Measurements from ENCODE around the gene GRK5.

Gene GRK5

GRCh38 chr10:119495021-119495505 lies 287.7 kb downstream of the GRK5 start:
- Histone ChIP-seq H3K23ac (ENCODE audit: low read depth, low read length, poor library complexity) (no peak overlapping the region), H3K4me3 (ENCODE audit: low read length in 2 of 2) (peak overlapping the region in 1 of 2 donors; percentile 41), H2BK12ac (ENCODE audit: low read length) (no peak overlapping the region), H3K27ac (replicated peaks; ENCODE audit: low read length) (no peak overlapping the region), H3K14ac (ENCODE audit: low read length) (no peak overlapping the region), H2AFZ (ENCODE audit: low read length) (peak overlapping the region; percentile 62), H3K4me2 (ENCODE audit: insufficient read depth, low read length, poor library complexity, severe bottlenecking) (no peak overlapping the region), H3K4me1 (ENCODE audit: control insufficient read depth in 2 of 2, insufficient read depth in 1 of 2, low read depth in 1 of 2, low read length in 2 of 2) (peaks cover 4 to 8% of the 10 kb centered on the region in 2 donors), H2BK5ac (ENCODE audit: low read length) (no peak overlapping the region), H3K18ac (ENCODE audit: low read length) (no peak overlapping the region), H3K27me3 (ENCODE audit: control insufficient read depth in 3 of 3, insufficient read depth in 3 of 3, low read depth in 1 of 3, low read length in 3 of 3) (peaks cover 0 to 6% (median 2%) of the 10 kb centered on the region in 3 experiments), H3K9me3 (replicated peaks in 1 of 2; ENCODE audit: control insufficient read depth in 2 of 2, insufficient read depth in 1 of 2, low read depth in 1 of 2, low read length in 2 of 2) (no peaks in the 10 kb centered on the region), H2BK15ac (ENCODE audit: low read length) (no peak overlapping the region), H2BK120ac (ENCODE audit: low read depth, low read length) (no peak overlapping the region), H4K91ac (ENCODE audit: low read depth, low read length, poor library complexity) (peak overlapping the region; percentile 6), H3K79me1 (ENCODE audit: low read depth, low read length) (no peaks in the 10 kb centered on the region), H2AK5ac (ENCODE audit: low read depth, low read length) (no peak overlapping the region), H3K9ac (ENCODE audit: low read depth, low read length, poor library complexity) (no peak overlapping the region), H3K36me3 (replicated peaks in 1 of 2; ENCODE audit: control insufficient read depth in 2 of 2, insufficient read depth in 2 of 2, low read length in 2 of 2) (no peaks in the 10 kb centered on the region), H4K8ac (ENCODE audit: low read depth, low read length) (no peak overlapping the region), H3K4ac (ENCODE audit: low read length) (no peak overlapping the region)
- no peak for DNase-seq (ENCODE audit: low spot score)
- no CpG with 5 or more reads among the region's 5 CpGs for WGBS, 2 donors (ENCODE audit: extremely low coverage in 2 of 2, insufficient read length in 2 of 2, insufficient replicate concordance in 1 of 2)

DNA sequence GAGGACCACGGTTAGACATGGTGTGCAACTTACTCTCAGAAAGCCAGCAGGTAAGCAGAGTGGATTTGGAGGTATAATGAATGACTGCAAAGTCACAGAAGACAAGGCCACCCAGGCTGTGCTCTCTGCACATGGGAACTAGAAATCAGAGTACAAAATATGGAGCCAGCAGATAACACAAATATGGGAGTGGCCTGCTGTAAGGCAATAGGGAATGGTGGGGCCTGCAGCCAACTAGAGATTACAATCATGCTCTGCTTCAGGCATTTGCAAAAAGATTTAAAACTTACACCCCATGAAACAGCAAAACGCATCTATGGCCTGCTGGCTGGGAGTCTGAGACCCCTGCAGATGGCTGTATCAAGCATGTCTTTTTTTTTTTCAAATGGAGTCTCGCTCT lies 288.2 kb downstream of the GRK5 start:
- no CpG with 5 or more reads among the region's 3 CpGs for WGBS, 2 donors (ENCODE audit: extremely low coverage in 2 of 2, insufficient read length in 2 of 2, insufficient replicate concordance in 1 of 2)
- DNase-seq (ENCODE audit: low spot score), result no peak

GRCh38 chr10:119496273-119496672 lies 288.9 kb downstream of the GRK5 start:
- no peak overlapping the region for H3K18ac ChIP-seq (ENCODE audit: low read length)
- no peaks in the 10 kb centered on the region for H3K9me3 ChIP-seq (replicated peaks in 1 of 2; ENCODE audit: control insufficient read depth in 2 of 2, insufficient read depth in 1 of 2, low read depth in 1 of 2, low read length in 2 of 2)
- no peak overlapping the region for H2AK5ac ChIP-seq (ENCODE audit: low read depth, low read length)
- DNase-seq (ENCODE audit: low spot score), result no peak
- H3K4me3 ChIP-seq (ENCODE audit: low read length in 2 of 2), result no peak overlapping the region
- no peak overlapping the region for H2BK15ac ChIP-seq (ENCODE audit: low read length)
- no peak overlapping the region for H3K4ac ChIP-seq (ENCODE audit: low read length)
- no peak overlapping the region for H2AFZ ChIP-seq (ENCODE audit: low read length)
- no peak overlapping the region for H3K27ac ChIP-seq (replicated peaks; ENCODE audit: low read length)
- no peak overlapping the region for H4K91ac ChIP-seq (ENCODE audit: low read depth, low read length, poor library complexity)
- no peaks in the 10 kb centered on the region for H3K36me3 ChIP-seq (replicated peaks in 1 of 2; ENCODE audit: control insufficient read depth in 2 of 2, insufficient read depth in 2 of 2, low read length in 2 of 2)
- H3K9ac ChIP-seq (ENCODE audit: low read depth, low read length, poor library complexity), result peak overlapping the region; percentile 2
- no peak overlapping the region for H2BK5ac ChIP-seq (ENCODE audit: low read length)
- no CpG with 5 or more reads among the region's 7 CpGs for WGBS, 2 donors (ENCODE audit: extremely low coverage in 2 of 2, insufficient read length in 2 of 2, insufficient replicate concordance in 1 of 2)
- H2BK12ac ChIP-seq (ENCODE audit: low read length), result no peak overlapping the region
- no peaks in the 10 kb centered on the region for H3K79me1 ChIP-seq (ENCODE audit: low read depth, low read length)
- no peak overlapping the region for H2BK120ac ChIP-seq (ENCODE audit: low read depth, low read length)
- no peak overlapping the region for H3K23ac ChIP-seq (ENCODE audit: low read depth, low read length, poor library complexity)
- H3K14ac ChIP-seq (ENCODE audit: low read length), result no peak overlapping the region
- no peak overlapping the region for H4K8ac ChIP-seq (ENCODE audit: low read depth, low read length)
- no peak overlapping the region for H3K4me2 ChIP-seq (ENCODE audit: insufficient read depth, low read length, poor library complexity, severe bottlenecking)
- H3K27me3 ChIP-seq (ENCODE audit: control insufficient read depth in 3 of 3, insufficient read depth in 3 of 3, low read depth in 1 of 3, low read length in 3 of 3), result peaks cover 0 to 6% (median 2%) of the 10 kb centered on the region in 3 experiments
- H3K4me1 ChIP-seq (ENCODE audit: control insufficient read depth in 2 of 2, insufficient read depth in 1 of 2, low read depth in 1 of 2, low read length in 2 of 2), result peaks cover 4 to 8% of the 10 kb centered on the region in 2 donors

More for the DNA sequence above, 288.2 kb downstream of the GRK5 start:
- peaks cover 4 to 8% of the 10 kb centered on the region in 2 donors for H3K4me1 ChIP-seq (ENCODE audit: control insufficient read depth in 2 of 2, insufficient read depth in 1 of 2, low read depth in 1 of 2, low read length in 2 of 2)
- H3K4me2 ChIP-seq (ENCODE audit: insufficient read depth, low read length, poor library complexity, severe bottlenecking), result no peak overlapping the region
- no peak overlapping the region for H2BK5ac ChIP-seq (ENCODE audit: low read length)
- no peak overlapping the region for H3K4ac ChIP-seq (ENCODE audit: low read length)
- H2BK15ac ChIP-seq (ENCODE audit: low read length), result no peak overlapping the region
- H3K9ac ChIP-seq (ENCODE audit: low read depth, low read length, poor library complexity), result no peak overlapping the region
- no peak overlapping the region for H4K8ac ChIP-seq (ENCODE audit: low read depth, low read length)
- no peak overlapping the region for H3K18ac ChIP-seq (ENCODE audit: low read length)
- H4K91ac ChIP-seq (ENCODE audit: low read depth, low read length, poor library complexity), result peak overlapping the region; percentile 6
- H3K79me1 ChIP-seq (ENCODE audit: low read depth, low read length), result no peaks in the 10 kb centered on the region
- no peak overlapping the region for H3K14ac ChIP-seq (ENCODE audit: low read length)
- H3K27me3 ChIP-seq (ENCODE audit: control insufficient read depth in 3 of 3, insufficient read depth in 3 of 3, low read depth in 1 of 3, low read length in 3 of 3), result peaks cover 0 to 6% (median 2%) of the 10 kb centered on the region in 3 experiments
- H3K9me3 ChIP-seq (replicated peaks in 1 of 2; ENCODE audit: control insufficient read depth in 2 of 2, insufficient read depth in 1 of 2, low read depth in 1 of 2, low read length in 2 of 2), result no peaks in the 10 kb centered on the region
- no peak overlapping the region for H2BK120ac ChIP-seq (ENCODE audit: low read depth, low read length)
- no peak overlapping the region for H3K23ac ChIP-seq (ENCODE audit: low read depth, low read length, poor library complexity)
- no peak overlapping the region for H3K4me3 ChIP-seq (ENCODE audit: low read length in 2 of 2)
- no peak overlapping the region for H3K27ac ChIP-seq (replicated peaks; ENCODE audit: low read length)
- no peaks in the 10 kb centered on the region for H3K36me3 ChIP-seq (replicated peaks in 1 of 2; ENCODE audit: control insufficient read depth in 2 of 2, insufficient read depth in 2 of 2, low read length in 2 of 2)
- no peak overlapping the region for H2BK12ac ChIP-seq (ENCODE audit: low read length)
- H2AK5ac ChIP-seq (ENCODE audit: low read depth, low read length), result no peak overlapping the region
- H2AFZ ChIP-seq (ENCODE audit: low read length), result no peak overlapping the region

DNA sequence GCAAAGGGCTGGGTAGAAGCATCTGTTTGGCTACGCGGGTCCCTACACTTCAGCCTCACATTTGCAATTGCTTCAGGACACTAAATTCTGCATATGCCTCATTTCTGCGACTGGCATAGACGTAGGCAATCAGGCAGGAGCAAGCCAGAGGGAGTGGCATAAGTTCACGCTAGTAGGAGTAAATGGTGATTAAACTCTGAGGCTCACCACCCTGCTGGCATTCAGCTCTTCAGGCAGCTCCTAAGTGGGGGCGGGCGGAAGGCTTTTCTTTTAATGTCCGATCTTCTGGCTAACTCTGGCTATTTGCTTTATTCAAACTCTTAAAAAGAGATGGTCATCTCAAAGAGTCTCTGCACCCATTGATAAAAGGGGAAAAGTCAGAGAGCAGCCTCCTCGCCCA lies 289.9 kb downstream of the GRK5 start:
- Histone ChIP-seq H4K91ac (ENCODE audit: low read depth, low read length, poor library complexity) (no peak overlapping the region), H2BK5ac (ENCODE audit: low read length) (no peak overlapping the region)

More for the DNA sequence above, 289.9 kb downstream of the GRK5 start:
- no peak for DNase-seq (ENCODE audit: low spot score)
- Histone ChIP-seq H2BK15ac (ENCODE audit: low read length) (no peak overlapping the region), H3K36me3 (replicated peaks in 1 of 2; ENCODE audit: control insufficient read depth in 2 of 2, insufficient read depth in 2 of 2, low read length in 2 of 2) (no peaks in the 10 kb centered on the region), H2BK12ac (ENCODE audit: low read length) (no peak overlapping the region), H2AFZ (ENCODE audit: low read length) (no peak overlapping the region), H3K27ac (replicated peaks; ENCODE audit: low read length) (no peak overlapping the region), H2BK120ac (ENCODE audit: low read depth, low read length) (no peak overlapping the region), H3K4ac (ENCODE audit: low read length) (no peak overlapping the region), H3K79me1 (ENCODE audit: low read depth, low read length) (no peaks in the 10 kb centered on the region), H4K8ac (ENCODE audit: low read depth, low read length) (no peak overlapping the region), H3K9ac (ENCODE audit: low read depth, low read length, poor library complexity) (no peak overlapping the region), H2AK5ac (ENCODE audit: low read depth, low read length) (no peak overlapping the region), H3K4me2 (ENCODE audit: insufficient read depth, low read length, poor library complexity, severe bottlenecking) (no peak overlapping the region), H3K18ac (ENCODE audit: low read length) (no peak overlapping the region), H3K9me3 (replicated peaks in 1 of 2; ENCODE audit: control insufficient read depth in 2 of 2, insufficient read depth in 1 of 2, low read depth in 1 of 2, low read length in 2 of 2) (no peaks in the 10 kb centered on the region), H3K27me3 (ENCODE audit: control insufficient read depth in 3 of 3, insufficient read depth in 3 of 3, low read depth in 1 of 3, low read length in 3 of 3) (peaks cover 0 to 6% (median 2%) of the 10 kb centered on the region in 3 experiments), H3K4me1 (ENCODE audit: control insufficient read depth in 2 of 2, insufficient read depth in 1 of 2, low read depth in 1 of 2, low read length in 2 of 2) (peaks cover 4 to 10% of the 10 kb centered on the region in 2 donors), H3K14ac (ENCODE audit: low read length) (no peak overlapping the region), H3K23ac (ENCODE audit: low read depth, low read length, poor library complexity) (no peak overlapping the region), H3K4me3 (ENCODE audit: low read length in 2 of 2) (no peak overlapping the region)
- no CpG with 5 or more reads among the region's 9 CpGs for WGBS, 2 donors (ENCODE audit: extremely low coverage in 2 of 2, insufficient read length in 2 of 2, insufficient replicate concordance in 1 of 2)
